OCI-LY1 (cell line): ENCODE measurements around the gene ZDHHC11.

ENCODE experiments used
- CTCF ChIP-seq: fragments of 200-600 bp; sonication (generic), shearing (Covaris generic); IDR thresholded peaks from 2 replicates; pipeline ENCODE4 v1.5.1; 2017; ENCODE audit warnings: mild to moderate bottlenecking, antibody characterized with exemption, low read length, moderate library complexity, mixed read lengths
- EZH2 ChIP-seq: fragments of 200-600 bp; sonication (generic), shearing (Covaris generic); IDR thresholded peaks from 2 replicates; pipeline ENCODE4 v1.8.0; 2017; ENCODE audit warnings: borderline replicate concordance, mixed run types, mild to moderate bottlenecking, antibody characterized with exemption, low read length, moderate library complexity, mixed read lengths

DNA sequence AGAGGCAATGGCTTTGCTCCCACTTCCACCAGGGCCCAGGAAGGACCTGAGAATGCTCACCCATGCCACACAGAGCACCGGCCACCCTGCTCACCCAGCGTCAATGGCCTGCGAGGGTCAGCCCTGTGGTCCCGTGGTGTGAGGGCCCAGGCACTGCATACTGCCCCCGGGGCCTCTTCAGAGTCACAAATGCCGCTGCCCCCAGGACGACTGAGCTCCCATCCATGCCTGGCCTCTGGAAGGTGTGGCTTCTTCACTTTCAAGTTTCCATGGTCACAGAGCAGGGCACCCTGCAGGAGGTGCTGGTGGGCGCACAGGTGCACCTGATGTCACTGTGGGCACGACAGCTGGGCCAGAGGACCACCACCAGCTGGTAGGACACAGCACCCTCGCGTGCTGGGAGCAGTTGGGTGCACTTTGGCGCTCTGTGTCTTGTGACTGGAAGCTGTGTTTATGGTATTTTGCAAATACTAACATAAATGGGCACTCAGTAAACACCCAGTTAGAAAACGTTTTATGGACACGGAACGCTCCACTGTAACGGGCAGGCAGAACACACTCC, 12.5 kb upstream of the ZDHHC11 start:
- TF ChIP-seq CTCF (no peak), EZH2 (no peak)
